Astrocyte of the spinal cord (primary cell): ENCODE data around the gene KDM4E.

ENCODE experiments used
- DNase-seq: peaks from one replicate; pipeline ENCODE4 v3.0.0; 2011; ENCODE audit warnings: low read depth, low spot score
- H3K4me3 ChIP-seq: 2 replicates; pipeline ENCODE4 v1.5.1; 2011; ENCODE audit warnings: low read depth, mild to moderate bottlenecking, low read length, moderate library complexity
- CTCF ChIP-seq: IDR thresholded peaks from 2 replicates; pipeline ENCODE4 v1.5.1; 2012; ENCODE audit warnings: low read depth, mild to moderate bottlenecking, low read length, inconsistent platforms
- in situ Hi-C: cut with HindIII; loops from 2 replicates; pipeline ENCODE4 v1.10.0; 2017; ENCODE audit warnings: low sequenced_read_pairs

Gene KDM4E

GRCh38 chr11:95059046-95059445 lies 34.0 kb downstream of the KDM4E start:
- in situ Hi-C loops, result no loop called here

GRCh38 chr11:95065336-95065735 lies 40.3 kb downstream of the KDM4E start:
- DNase-seq, result no peak
- H3K4me3 ChIP-seq, result no peak overlapping the region
- TF ChIP-seq CTCF, result no peak
- in situ Hi-C loops, result loop anchor here (10.0 kb wide), 1 partner anchor 649 kb away; no protein-coding TSS in a partner anchor

More at GRCh38 chr11:95059046-95059445, 34.0 kb downstream of the KDM4E start:
- no peak overlapping the region for H3K4me3 ChIP-seq
- TF ChIP-seq CTCF, result no peak
- DNase-seq, result no peak

GRCh38 chr11:95066716-95067038 lies 41.6 kb downstream of the KDM4E start, which contains the start of gene SRSF8:
TSS of gene SRSF8 (plus strand) at chr11:95066919. CDS start at chr11:95067227, 308 bp downstream.
- TF ChIP-seq CTCF, result no peak
- peak within 1 kb of the TSS; percentile 90 for H3K4me3 ChIP-seq
- no peak for DNase-seq
- in situ Hi-C loops, result loop anchor here (10.0 kb wide), 1 partner anchor 648 kb away; no protein-coding TSS in a partner anchor

- peak overlapping the region; percentile 90 for H3K4me3 ChIP-seq
- in situ Hi-C loops, result loop anchor here (10.0 kb wide), 1 partner anchor 648 kb away; no protein-coding TSS in a partner anchor
- peak; percentile 55 for TF ChIP-seq CTCF
- peak; percentile 77 for DNase-seq
These were observed 42.2 kb downstream of the KDM4E start for GRCh38 chr11:95067039-95067840.

- peak overlapping the region; percentile 90 for H3K4me3 ChIP-seq
- in situ Hi-C loops, result loop anchor here (10.0 kb wide), 1 partner anchor 647 kb away; no protein-coding TSS in a partner anchor
- TF ChIP-seq CTCF, result no peak
- DNase-seq, result no peak
These were observed 42.8 kb downstream of the KDM4E start for GRCh38 chr11:95067841-95068219.

GRCh38 chr11:95068549-95068948 lies 43.5 kb downstream of the KDM4E start:
- H3K4me3 ChIP-seq, result peak overlapping the region; percentile 90
- no peak for TF ChIP-seq CTCF
- DNase-seq, result peak; percentile 93
- in situ Hi-C loops, result loop anchor here (10.0 kb wide), 1 partner anchor 646 kb away; no protein-coding TSS in a partner anchor
